GM19351 (cell line): ENCODE measurements around the gene YIPF1.
"Not testable (repeated sequence)": the region's sequence is repeated elsewhere in the genome, so short reads cannot be mapped to it uniquely, and the experiment has no call there.

ENCODE experiments used
- ATAC-seq: cut with Tn5 transposase; IDR thresholded peaks from one replicate; pipeline ENCODE4 v1.9.1; 2021; ENCODE audit warnings: mild to moderate bottlenecking, moderate library complexity; ENCODE audit not compliant: unreplicated experiment

The YIPF1 gene

GRCh38 chr1:53842347-53842746, 47.2 kb downstream of the YIPF1 start:
- ATAC-seq = no peak

- no peak for ATAC-seq
Measured at GRCh38 chr1:53838654-53838974, 51.0 kb downstream of the YIPF1 start.

GRCh38 chr1:53837924-53838653, 51.5 kb downstream of the YIPF1 start, which contains the start of gene NDC1:
TSS of gene NDC1 (minus strand) at chr1:53838296. CDS start at chr1:53838261, 35 bp downstream.
- peak; percentile 81 for ATAC-seq

- ATAC-seq = no peak
Measured at GRCh38 chr1:53837646-53837923, 52.0 kb downstream of the YIPF1 start.

- no peak for ATAC-seq
Measured at GRCh38 chr1:53835491-53835890, 54.1 kb downstream of the YIPF1 start.

- ATAC-seq = no peak
Measured at GRCh38 chr1:53834776-53835175, 54.8 kb downstream of the YIPF1 start.

GRCh38 chr1:53833393-53833792, 56.2 kb downstream of the YIPF1 start:
- no peak for ATAC-seq

- ATAC-seq = no peak
Measured at GRCh38 chr1:53826367-53826766, 63.2 kb downstream of the YIPF1 start.

GRCh38 chr1:53825306-53825705, 64.3 kb downstream of the YIPF1 start:
- ATAC-seq = no peak

GRCh38 chr1:53822931-53823330, 66.7 kb downstream of the YIPF1 start:
- no peak for ATAC-seq

GRCh38 chr1:53821380-53821779, 68.2 kb downstream of the YIPF1 start:
- ATAC-seq = no peak

GRCh38 chr1:53819387-53819786, 70.2 kb downstream of the YIPF1 start:
- ATAC-seq = no peak

- not testable (repeated sequence) for ATAC-seq
Measured at GRCh38 chr1:53816584-53816983, 73.0 kb downstream of the YIPF1 start.

GRCh38 chr1:53815484-53815883, 74.1 kb downstream of the YIPF1 start:
- ATAC-seq = not testable (repeated sequence)

GRCh38 chr1:53811414-53811851, 78.2 kb downstream of the YIPF1 start:
- ATAC-seq = no peak

- no peak for ATAC-seq
Measured at GRCh38 chr1:53810497-53810896, 79.1 kb downstream of the YIPF1 start.

- no peak for ATAC-seq
Measured at GRCh38 chr1:53810007-53810406, 79.6 kb downstream of the YIPF1 start.

- ATAC-seq = no peak
Measured at GRCh38 chr1:53807916-53808315, 81.7 kb downstream of the YIPF1 start.

- no peak for ATAC-seq
Measured at GRCh38 chr1:53804791-53805505, 84.6 kb downstream of the YIPF1 start.

- no peak for ATAC-seq
Measured at GRCh38 chr1:53804181-53804580, 85.4 kb downstream of the YIPF1 start.
